Measurements from ENCODE around the gene HNF4A.

HNF4A gene

GRCh38 chr20:44407402-44408184 lies 52.1 kb downstream of the HNF4A start:
- DNase-seq, result no peak

DNA sequence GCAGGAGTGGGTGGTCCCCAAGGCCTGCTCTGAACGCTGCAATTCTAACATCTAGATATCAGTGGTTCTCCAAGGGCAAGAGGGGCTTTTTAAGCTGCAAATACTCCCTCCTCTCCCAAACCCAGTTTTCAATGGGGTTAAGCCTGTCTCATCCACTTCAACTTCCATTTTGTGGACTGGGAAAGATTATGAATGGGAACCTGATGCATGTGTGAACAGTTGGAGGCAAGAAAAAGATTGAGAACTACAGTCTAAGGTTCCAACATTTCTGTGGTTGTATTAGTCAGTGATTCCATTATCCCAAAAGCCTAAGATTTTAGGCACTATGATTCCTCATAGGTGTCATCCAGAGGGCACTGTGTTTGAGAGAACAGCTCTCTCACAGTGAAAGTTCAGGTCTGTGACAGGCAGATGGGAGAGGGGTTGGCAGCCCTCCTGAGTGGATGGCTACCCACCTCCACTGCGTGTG lies 53.7 kb downstream of the HNF4A start:
- no peak for DNase-seq

- DNase-seq, result no peak
Observed at GRCh38 chr20:44410583-44411019, 55.1 kb downstream of the HNF4A start.

DNA sequence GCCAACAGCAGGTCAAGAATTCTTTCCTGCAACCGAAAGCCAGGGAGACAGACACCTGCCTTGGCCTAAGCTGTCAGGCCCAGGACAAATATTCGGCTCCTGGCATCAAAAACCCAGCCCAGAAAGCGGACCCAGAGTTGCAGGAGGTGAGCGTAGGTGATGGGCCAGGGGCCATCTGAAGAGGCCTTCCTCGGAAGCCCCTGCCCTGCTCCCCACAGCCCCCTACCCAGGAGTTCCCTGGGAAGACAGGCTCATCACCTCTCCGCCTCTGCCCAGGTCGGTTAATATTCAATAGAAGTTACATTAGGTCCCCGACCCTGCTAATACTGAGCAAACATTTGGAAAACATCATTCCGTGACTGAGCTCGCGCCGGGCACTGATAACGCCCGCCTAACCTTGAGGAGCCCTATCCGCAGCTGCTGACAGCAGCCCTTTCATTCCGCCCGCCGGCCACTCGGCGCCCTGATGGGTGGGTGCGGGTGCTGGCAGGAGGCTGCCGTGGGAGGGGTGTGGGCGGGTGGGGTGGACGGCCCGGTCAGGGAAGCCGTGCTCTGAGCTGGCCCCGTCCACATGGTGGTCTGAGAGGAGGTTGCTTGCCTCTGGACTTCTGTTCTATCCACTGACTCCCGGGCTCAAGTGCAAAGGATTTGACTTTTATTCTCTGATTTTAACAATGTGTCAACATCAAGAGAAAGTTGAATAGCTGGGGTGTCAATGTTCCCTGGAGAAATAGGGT lies 55.7 kb downstream of the HNF4A start:
- DNase-seq, result no peak

DNA sequence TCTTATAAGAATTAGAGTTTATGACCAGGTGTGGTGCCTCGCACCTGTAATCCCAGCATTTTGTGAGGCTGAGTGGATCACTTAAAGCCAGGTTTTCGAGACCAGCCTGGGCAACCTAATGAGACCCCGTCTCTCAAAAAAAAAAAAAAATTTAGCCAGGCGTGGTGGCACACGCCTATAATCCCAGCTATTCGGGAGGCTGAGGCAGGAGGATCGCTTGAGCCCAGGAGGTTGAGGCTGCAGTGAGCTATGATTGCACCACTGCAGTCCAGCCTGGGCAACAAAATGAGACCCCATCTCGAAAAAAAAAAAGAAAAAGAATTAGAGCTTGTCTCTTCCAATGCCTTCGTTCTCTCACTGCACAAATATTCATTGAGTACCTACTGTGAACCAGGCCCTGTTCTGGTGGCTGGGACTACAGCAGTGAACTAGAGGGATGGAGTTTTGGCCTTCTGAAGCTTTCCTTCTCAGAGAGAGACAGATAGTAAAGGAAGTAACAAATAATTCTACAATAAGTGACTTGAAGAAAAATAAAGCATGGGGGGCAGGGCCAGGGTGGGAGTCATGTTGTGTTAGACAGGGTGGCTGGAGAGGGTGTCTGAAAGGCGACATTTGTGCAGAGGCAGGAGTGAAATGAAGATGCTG lies 56.4 kb downstream of the HNF4A start:
- DNase-seq, result no peak

GRCh38 chr20:44412402-44413144 lies 57.1 kb downstream of the HNF4A start:
- no peak for DNase-seq

DNA sequence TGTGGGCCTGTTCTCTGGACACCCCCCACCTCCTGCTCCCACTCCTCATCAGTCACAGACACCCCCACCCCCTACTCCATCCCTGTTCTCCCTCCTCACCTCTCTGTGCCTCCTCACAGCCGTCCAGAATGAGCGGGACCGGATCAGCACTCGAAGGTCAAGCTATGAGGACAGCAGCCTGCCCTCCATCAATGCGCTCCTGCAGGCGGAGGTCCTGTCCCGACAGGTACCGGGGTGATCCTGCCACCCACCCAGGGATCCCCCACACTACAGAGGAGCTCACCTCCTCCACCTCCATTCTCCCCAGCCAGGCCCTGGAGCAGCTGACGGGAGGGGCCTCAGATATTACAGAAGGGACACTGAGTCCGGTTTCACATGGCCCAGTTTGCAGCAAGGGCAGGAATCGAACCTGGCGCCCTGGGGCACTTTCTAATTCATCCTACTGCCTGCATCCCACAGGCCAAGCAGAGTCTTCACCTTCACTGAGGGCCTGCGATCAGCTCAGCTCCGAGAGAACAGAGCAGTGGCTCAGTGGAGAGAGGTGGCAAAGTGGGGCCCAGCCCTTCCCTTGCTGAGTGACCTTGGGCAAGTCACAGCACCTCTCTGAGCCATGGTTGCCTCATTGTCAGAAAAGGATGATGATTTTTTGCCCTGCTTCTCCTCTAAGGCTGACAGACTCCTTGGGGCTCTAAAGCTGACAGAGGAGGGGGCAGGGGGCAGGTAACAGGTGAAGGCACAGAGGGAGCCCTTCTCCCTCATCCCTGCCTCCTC lies 58.3 kb downstream of the HNF4A start:
- no peak for DNase-seq

DNA sequence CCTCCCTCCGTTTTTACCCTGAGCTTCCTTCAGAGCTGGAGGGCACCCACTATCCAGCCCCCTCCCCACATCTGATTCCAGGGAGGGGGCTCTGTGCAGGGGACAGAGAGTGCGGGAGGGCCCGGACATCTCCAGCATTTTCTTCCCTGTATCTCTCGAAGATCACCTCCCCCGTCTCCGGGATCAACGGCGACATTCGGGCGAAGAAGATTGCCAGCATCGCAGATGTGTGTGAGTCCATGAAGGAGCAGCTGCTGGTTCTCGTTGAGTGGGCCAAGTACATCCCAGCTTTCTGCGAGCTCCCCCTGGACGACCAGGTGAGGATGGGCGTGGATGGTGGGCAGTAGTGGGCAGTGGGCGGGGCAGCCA lies 58.8 kb downstream of the HNF4A start:
- DNase-seq, result no peak

- DNase-seq, result no peak
Observed at GRCh38 chr20:44414808-44415207, 59.3 kb downstream of the HNF4A start.

DNA sequence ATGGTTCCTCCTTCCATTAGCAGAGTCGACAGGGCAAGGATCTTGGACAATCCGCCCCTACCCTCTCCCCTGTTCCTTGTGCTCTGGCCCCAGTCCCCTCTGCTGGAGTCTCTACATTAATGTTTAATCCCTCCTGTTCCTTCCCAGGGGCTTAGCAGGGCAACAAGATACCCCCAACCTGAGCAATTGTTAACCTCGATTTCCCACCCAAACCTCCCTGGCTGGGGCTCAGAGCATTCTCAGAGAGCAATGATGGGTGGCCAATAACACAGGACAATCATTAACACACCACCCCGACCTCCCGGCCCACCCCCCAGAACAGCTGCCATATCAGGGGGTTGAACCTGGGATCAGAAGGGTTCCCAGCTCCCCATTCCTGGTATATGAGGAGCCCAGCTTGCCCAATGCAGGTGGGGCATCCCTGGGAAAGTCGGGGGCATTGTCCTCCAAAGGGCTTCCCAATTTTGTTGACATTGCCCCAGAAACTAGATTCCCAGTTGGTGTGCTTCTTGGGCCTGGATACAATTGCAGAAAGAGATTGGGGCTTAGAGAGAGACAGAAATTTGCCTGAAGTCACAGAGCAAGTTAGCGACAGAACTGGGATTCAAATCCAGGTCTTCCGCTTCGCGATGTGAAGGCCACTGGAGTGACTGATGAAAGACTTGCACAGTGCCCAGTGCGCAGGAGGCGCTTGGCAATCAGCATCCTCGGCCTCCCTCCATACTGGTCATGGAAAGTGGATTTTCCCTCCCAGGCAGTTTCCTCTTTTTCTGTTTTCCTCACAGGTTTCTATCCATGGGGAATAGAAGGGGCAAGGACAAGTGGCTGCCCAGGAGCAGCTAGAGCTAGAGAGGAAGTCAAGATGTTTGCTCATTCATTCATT lies 60.6 kb downstream of the HNF4A start:
- DNase-seq, result no peak

DNA sequence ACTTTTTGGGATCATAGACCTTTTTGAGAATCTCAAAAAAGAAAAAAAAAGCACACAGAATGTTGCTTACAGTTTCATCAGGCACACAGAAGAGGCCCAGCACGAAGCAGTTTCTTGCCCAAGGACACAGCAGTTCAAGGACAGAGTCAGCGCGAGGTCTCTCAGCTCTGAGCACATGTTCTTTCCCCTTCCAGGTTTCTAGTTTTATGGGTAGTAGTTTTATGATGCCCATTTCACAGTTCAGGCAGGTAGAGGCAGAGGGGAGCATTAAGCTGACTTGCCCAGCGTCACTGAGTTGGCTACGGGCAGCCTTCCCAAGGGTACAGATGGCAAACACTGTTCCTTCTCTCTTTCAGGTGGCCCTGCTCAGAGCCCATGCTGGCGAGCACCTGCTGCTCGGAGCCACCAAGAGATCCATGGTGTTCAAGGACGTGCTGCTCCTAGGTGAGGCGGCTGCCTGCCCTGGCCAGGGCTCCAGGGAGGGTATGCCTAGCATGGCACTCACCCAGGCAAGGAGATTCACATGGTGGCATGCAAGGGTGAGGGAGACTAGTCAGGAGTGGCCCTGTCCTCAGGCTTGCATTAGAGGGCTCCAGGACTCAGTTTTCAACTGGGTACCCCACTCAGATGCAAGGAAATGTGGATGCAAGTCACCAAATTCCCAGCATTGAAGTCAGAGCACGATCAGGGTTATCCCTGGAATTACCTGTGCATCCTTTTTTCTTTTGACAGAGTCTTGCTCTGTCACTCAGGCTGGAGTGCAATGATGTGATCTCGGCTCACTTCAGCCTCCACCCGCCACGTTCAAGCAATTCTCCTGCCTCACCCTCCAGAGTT lies 62.8 kb downstream of the HNF4A start:
- no peak for DNase-seq

DNA sequence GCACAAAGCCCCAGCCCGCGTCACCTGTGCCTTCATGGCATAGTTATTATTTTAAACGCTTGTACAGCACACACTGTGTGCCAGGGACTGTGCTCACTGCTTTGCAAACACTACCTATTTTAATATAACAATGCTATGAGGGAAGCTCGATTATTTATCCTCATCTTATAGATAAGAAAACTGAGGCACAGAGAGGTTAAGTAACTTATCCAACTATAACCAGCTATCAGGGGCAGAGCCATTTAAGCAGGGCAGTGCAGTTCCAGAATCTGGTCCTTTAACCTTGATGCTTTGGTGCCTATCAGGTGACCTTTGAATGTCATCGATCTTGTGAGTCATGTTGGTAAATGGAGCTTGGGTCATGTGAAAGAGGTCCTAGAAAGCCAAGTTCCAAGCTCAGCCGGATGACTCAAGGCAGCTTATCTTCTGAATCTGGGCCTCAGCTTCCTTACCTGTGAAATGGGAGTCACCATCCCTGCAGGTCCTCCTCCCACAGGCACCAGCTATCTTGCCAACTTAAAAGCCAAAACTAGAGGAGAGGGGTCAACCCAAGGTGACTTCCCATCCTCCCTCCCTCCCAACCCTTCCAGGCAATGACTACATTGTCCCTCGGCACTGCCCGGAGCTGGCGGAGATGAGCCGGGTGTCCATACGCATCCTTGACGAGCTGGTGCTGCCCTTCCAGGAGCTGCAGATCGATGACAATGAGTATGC lies 63.8 kb downstream of the HNF4A start:
- DNase-seq, result no peak

- no peak for DNase-seq
Observed at GRCh38 chr20:44420497-44420896, 65.0 kb downstream of the HNF4A start.

DNA sequence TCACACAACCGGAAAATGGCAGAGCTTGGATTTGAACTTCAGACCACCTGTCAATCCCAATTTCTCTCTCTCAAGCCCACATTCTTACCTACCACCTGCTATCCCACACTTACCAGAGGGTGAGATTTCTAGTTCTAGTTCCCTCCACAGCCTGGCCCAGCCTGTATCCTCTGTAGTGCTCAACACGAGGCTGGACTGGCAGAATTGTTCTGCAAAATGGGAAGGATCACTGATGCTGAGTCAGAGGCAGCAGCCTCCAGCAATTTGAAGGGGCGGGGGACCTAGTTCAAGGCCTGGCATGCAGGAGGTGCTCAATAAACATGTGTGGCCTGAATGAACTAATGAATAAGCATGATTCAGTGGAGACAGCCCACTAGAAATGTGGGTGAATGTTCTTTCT lies 66.6 kb downstream of the HNF4A start:
- no peak for DNase-seq

DNA sequence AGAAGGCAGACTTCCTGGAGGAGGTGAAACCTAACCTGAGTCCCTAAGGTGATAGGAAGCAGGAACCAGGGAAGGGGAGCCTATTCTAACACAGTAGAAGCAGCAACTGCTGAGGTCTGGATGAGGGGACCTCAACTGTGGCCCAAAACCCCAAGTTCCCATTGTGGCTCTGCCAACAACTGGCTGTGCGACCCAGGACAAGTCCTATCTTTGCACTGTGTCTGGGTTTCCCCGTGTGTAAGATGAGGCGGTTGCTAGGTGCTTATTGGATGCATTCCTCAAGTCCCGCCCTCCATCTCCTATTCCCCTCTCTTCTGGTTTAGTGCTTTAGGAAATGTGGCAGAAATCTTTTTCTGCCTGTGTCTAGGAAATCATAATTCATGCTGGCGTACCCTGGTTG lies 68.0 kb downstream of the HNF4A start:
- DNase-seq, result no peak

DNA sequence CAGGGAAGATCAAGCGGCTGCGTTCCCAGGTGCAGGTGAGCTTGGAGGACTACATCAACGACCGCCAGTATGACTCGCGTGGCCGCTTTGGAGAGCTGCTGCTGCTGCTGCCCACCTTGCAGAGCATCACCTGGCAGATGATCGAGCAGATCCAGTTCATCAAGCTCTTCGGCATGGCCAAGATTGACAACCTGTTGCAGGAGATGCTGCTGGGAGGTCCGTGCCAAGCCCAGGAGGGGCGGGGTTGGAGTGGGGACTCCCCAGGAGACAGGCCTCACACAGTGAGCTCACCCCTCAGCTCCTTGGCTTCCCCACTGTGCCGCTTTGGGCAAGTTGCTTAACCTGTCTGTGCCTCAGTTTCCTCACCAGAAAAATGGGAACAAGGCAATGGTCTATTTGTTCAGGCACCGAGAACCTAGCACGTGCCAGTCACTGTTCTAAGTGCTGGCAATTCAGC lies 68.6 kb downstream of the HNF4A start:
- no peak for DNase-seq

DNA sequence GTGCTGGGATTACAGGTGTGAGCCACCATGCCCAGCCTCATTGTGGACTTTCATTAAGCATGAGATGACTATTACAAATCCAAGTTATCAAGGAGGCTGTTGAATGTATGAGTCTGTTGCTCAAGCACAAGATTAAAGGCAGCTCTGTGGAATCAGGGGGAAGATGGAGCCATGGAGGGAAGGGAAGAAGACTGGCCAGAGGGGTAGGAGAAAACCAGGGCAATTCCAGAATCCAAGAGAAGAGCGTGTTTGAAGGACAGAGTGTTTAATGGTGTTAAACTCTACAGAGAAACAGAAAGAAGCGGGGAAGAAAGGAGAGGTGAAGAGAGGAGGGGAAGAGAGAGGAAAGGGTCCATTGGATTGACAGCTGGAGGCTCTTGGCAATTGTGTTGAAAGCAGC lies 70.4 kb downstream of the HNF4A start:
- DNase-seq, result no peak

DNA sequence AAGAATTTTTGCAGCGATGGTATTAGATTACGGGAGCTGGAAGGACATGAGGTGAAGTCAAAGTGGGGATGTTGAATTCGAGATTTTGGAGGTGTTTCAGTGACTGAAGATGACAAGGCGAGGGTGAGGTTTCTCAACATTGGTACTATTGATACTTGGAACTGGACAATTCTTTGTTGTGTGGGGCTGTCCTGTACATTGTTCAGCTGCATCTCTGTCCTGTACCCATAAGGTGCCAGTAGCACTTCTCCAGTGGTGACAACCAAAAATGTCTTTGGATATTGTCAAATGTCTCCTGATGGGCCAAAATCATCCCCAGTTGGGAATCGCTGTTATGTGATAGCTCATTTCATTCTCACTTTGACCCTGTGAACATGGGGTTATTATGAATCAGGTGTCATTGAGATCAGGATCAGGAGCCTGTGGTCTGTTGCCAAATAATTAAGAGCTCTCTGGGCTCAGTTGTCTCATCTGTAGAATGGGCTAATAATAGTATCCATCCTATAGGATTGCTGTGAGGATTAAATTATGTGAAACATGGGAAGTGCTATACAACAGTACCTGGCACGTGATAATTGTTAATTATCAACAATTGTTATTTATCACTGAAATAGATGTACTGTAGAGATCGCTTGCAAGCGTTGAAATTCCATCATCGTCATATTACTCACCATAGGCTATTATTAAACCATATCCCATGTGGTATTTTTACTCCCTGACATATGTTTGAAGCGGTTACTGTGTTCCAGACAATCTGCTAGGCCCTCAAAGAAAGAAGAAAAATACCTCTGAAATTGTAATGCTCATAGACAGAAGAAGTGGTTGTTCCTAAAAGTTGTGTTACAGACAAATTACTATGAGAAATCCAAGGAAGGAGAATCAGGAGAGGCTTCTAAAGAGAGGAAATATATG lies 71.6 kb downstream of the HNF4A start:
- no peak for DNase-seq

All from midbrain (tissue), 1 donor.